ENCODE results near the gene RREB1.

Gene RREB1

GRCh38 chr6:7098993-7099392 lies 8.8 kb upstream of the RREB1 start:
- DNase-seq: no peak

GRCh38 chr6:7100072-7100752 lies 7.5 kb upstream of the RREB1 start:
- no peak for DNase-seq

- no peak for DNase-seq
Observed at GRCh38 chr6:7100753-7101081, 7.0 kb upstream of the RREB1 start.

- DNase-seq: no peak
Observed at GRCh38 chr6:7101290-7101689, 6.5 kb upstream of the RREB1 start.

- DNase-seq: no peak
Observed at GRCh38 chr6:7104752-7105151, 3.0 kb upstream of the RREB1 start.

GRCh38 chr6:7106215-7106751 lies 1.5 kb upstream of the RREB1 start:
- no peak for DNase-seq

- no peak for DNase-seq
Observed at GRCh38 chr6:7106752-7107577, 796 bp upstream of the RREB1 start.

- peak; percentile 8 for DNase-seq
Observed at GRCh38 chr6:7108196-7108963, 619 bp downstream of the RREB1 start.

GRCh38 chr6:7108964-7109836 lies 1.4 kb downstream of the RREB1 start:
- DNase-seq: no peak

- DNase-seq: no peak
Observed at GRCh38 chr6:7110092-7110792, 2.5 kb downstream of the RREB1 start.

GRCh38 chr6:7111095-7111690 lies 3.4 kb downstream of the RREB1 start:
- DNase-seq: no peak

GRCh38 chr6:7112171-7112570 lies 4.4 kb downstream of the RREB1 start:
- DNase-seq: no peak

GRCh38 chr6:7112741-7113313 lies 5.1 kb downstream of the RREB1 start:
- no peak for DNase-seq

GRCh38 chr6:7114744-7115458 lies 7.1 kb downstream of the RREB1 start:
- no peak for DNase-seq

- DNase-seq: peak; percentile 21
Observed at GRCh38 chr6:7115543-7116231, 7.9 kb downstream of the RREB1 start.

- DNase-seq: no peak
Observed at GRCh38 chr6:7119272-7119801, 11.6 kb downstream of the RREB1 start.

GRCh38 chr6:7121700-7122241 lies 14.0 kb downstream of the RREB1 start:
- no peak for DNase-seq

GRCh38 chr6:7122684-7123083 lies 14.9 kb downstream of the RREB1 start:
- no peak for DNase-seq

GRCh38 chr6:7124114-7124513 lies 16.4 kb downstream of the RREB1 start:
- DNase-seq: no peak
